SIG-M5 treated with dmso at 0.1 percent for 504 hours (cell line): ENCODE data around the gene TAS2R4.
"Not testable (repeated sequence)": the region's sequence is repeated elsewhere in the genome, so short reads cannot be mapped to it uniquely, and the experiment has no call there.

ENCODE experiments used
- DNase-seq: peaks from one replicate; lab custom pipeline; 2025; ENCODE audit not compliant: unreplicated experiment; lab: John Stamatoyannopoulos, UW

TAS2R4 gene

DNA sequence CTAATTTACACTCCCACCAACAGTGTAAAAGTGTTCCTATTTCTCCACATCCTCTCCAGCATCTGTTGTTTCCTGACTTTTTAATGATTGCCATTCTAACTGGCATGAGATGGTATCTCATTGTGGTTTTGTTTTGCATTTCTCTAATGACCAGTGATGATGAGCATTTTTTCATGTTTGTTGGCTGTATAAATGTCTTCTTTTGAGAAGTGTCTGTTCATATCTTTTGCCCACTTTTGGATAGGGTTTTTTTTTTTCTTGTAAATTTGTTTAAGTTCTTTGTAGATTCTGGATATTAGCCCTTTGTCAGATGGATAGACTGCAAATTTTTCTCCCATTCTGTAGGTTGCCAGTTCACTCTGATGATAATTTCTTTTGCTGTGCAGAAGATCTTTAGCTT lies 46.0 kb downstream of the TAS2R4 start:
- not testable (repeated sequence) for DNase-seq
